ENCODE results near the gene CST7.

DNA sequence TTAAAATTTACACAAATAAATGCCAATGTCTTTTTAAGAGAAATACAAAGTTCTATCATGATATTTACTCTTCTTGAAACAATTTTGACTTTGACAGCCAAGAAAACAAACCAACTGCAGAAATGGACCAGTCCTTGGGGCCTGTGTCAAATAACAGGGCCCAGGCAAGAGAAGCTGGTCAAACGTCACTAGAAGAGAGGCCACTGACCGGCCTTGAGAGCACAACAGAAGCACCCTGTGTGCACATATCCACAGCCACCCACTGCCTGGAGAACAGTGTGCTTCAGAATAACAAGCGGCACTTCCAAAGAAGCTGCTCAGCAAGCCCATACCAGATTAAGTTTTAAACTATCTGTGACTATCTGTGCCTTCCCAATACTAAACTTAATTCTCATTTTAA is 28.7 kb downstream of the CST7 start:
- no peak for TF ChIP-seq POLR2A (IDR thresholded peaks at IDR 0.05)
- TF ChIP-seq, protein P1, sequence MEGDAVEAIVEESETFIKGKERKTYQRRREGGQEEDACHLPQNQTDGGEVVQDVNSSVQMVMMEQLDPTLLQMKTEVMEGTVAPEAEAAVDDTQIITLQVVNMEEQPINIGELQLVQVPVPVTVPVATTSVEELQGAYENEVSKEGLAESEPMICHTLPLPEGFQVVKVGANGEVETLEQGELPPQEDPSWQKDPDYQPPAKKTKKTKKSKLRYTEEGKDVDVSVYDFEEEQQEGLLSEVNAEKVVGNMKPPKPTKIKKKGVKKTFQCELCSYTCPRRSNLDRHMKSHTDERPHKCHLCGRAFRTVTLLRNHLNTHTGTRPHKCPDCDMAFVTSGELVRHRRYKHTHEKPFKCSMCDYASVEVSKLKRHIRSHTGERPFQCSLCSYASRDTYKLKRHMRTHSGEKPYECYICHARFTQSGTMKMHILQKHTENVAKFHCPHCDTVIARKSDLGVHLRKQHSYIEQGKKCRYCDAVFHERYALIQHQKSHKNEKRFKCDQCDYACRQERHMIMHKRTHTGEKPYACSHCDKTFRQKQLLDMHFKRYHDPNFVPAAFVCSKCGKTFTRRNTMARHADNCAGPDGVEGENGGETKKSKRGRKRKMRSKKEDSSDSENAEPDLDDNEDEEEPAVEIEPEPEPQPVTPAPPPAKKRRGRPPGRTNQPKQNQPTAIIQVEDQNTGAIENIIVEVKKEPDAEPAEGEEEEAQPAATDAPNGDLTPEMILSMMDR (IDR thresholded peaks at IDR 0.05), result no peak

All from testis (tissue), 2 donors.